Measurements from ENCODE around the gene HNRNPC. TPM values are rescaled to one million over a fixed set of nuclear protein-coding genes. Genes with fewer than 3 reads are reported as not detected.

HNRNPC gene
- total RNA-seq, 3 donors from 2014 or later: 386 to 760 (median 480) TPM

- H3K27me3 ChIP-seq: no peaks in the 10 kb centered on the region
- H3K4me3 ChIP-seq: no peak overlapping the region
- H3K4me1 ChIP-seq: peaks cover 0 to 4% of the 10 kb centered on the region in 2 donors
- DNase-seq (ENCODE audit: low spot score in 2 of 2): no peak
- H3K9me3 ChIP-seq: no peaks in the 10 kb centered on the region
- H3K36me3 ChIP-seq: no peaks in the 10 kb centered on the region
- intact Hi-C loops (cut with DNase I; ENCODE audit: low total_unique reads): no loop called here
- H3K27ac ChIP-seq: no peak overlapping the region
- TF ChIP-seq CTCF (IDR thresholded peaks at IDR 0.05): no peak
- no peak for TF ChIP-seq POLR2A (IDR thresholded peaks at IDR 0.05)
- no peak for TF ChIP-seq POLR2AphosphoS5 (IDR thresholded peaks at IDR 0.05)
Measured at GRCh38 chr14:21236948-21237797, 32.1 kb downstream of the HNRNPC start.

DNA sequence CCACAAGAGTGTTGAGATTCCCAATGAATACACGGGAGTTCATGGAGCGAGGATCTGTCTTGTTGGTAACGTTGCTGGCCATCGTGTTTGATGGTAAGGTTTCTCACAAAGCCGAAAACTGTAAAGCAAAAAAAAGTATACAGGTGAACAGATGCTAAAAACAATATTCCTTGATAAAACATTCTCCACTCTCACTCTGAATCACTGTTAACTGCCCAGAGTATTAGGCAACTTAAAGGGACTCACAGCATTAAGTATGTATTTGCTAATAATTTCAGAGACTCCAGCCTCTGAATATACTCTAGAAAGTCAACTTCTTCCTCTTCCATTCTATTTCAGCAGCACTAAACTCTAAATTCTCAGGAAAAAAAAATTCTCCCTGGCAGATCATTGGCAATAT is 35.1 kb downstream of the HNRNPC start:
- Histone ChIP-seq H3K27ac (no peak overlapping the region), H3K27me3 (no peaks in the 10 kb centered on the region), H3K4me3 (no peak overlapping the region), H3K36me3 (no peaks in the 10 kb centered on the region), H3K9me3 (no peaks in the 10 kb centered on the region), H3K4me1 (peaks cover 0 to 4% of the 10 kb centered on the region in 2 donors)
- intact Hi-C loops (cut with DNase I; ENCODE audit: low total_unique reads): no loop called here
- no peak for DNase-seq (ENCODE audit: low spot score in 2 of 2)
- TF ChIP-seq POLR2A (IDR thresholded peaks at IDR 0.05): no peak
- no peak for TF ChIP-seq POLR2AphosphoS5 (IDR thresholded peaks at IDR 0.05)
- no peak for TF ChIP-seq CTCF (IDR thresholded peaks at IDR 0.05)

DNA sequence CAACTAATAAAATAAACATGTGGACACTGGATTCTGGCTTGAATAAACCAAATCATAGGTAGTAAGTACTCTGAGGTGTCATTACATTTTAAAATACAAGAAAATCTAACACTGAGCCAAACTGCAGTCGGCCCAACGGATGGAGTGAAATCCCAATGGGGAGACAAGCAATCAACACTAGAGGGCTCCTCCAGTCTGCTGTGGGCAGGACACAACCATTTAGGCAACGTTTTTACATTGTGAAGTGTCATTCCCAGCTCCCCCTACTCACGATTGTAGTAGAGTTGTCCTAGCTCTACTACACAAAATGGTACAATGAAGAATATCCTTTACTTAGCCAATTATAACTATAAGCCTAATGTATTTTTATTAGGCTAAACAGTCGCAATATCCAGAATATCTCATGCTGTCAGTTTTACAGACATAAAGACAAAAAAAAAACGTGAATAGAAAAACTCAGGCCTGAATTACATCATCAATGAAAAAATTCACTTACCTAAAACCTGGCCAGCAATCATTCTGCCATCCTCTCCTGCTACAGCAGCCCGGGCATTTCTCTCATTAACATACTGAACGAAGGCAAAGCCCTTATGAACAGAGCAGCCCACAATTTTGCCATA is 35.7 kb downstream of the HNRNPC start:
- Histone ChIP-seq H3K9me3 (no peaks in the 10 kb centered on the region), H3K27ac (no peak overlapping the region), H3K36me3 (no peaks in the 10 kb centered on the region), H3K27me3 (no peaks in the 10 kb centered on the region), H3K4me3 (no peak overlapping the region), H3K4me1 (peaks cover 0 to 4% of the 10 kb centered on the region in 2 donors)
- TF ChIP-seq POLR2A (IDR thresholded peaks at IDR 0.05) (no peak), CTCF (IDR thresholded peaks at IDR 0.05) (no peak), POLR2AphosphoS5 (IDR thresholded peaks at IDR 0.05) (no peak)
- DNase-seq (ENCODE audit: low spot score in 2 of 2): no peak
- intact Hi-C loops (cut with DNase I; ENCODE audit: low total_unique reads): no loop called here

DNA sequence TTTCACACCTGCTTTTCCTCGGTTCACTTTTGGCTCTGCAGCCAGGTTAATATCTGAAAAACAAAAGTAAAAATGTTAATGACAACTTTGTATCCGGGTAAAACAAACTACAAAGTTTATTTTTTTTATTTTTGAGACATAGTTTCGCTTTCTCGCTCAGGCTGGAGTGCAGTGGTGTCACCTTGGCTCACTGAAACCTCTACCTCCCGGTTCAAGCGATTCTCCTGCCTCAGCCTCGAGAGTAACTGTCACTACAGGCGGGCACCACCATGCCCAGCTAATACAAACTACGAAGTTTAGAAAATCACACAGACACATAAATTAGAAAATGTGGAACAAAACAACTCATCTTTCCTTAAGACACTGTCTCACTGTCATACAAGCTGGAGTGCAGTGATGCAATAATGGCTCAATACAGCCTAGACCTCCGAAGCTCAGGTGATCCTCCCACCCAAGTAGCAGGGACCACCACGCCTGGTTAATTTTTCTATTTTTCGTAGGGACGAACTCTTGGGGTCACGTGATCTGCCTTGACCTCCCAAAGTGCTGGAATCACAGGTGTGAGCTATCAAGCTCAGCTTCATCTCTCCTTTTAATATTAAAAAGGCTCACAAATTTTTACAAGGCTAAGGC is 38.1 kb downstream of the HNRNPC start:
- H3K27ac ChIP-seq: no peak overlapping the region
- H3K4me1 ChIP-seq: no peaks in the 10 kb centered on the region
- no peak for DNase-seq (ENCODE audit: low spot score in 2 of 2)
- no peaks in the 10 kb centered on the region for H3K36me3 ChIP-seq
- H3K4me3 ChIP-seq: no peak overlapping the region
- H3K27me3 ChIP-seq: no peaks in the 10 kb centered on the region
- no peaks in the 10 kb centered on the region for H3K9me3 ChIP-seq
- intact Hi-C loops (cut with DNase I; ENCODE audit: low total_unique reads): no loop called here
- TF ChIP-seq POLR2AphosphoS5 (IDR thresholded peaks at IDR 0.05) (no peak), POLR2A (IDR thresholded peaks at IDR 0.05) (no peak), CTCF (IDR thresholded peaks at IDR 0.05) (no peak)

DNA sequence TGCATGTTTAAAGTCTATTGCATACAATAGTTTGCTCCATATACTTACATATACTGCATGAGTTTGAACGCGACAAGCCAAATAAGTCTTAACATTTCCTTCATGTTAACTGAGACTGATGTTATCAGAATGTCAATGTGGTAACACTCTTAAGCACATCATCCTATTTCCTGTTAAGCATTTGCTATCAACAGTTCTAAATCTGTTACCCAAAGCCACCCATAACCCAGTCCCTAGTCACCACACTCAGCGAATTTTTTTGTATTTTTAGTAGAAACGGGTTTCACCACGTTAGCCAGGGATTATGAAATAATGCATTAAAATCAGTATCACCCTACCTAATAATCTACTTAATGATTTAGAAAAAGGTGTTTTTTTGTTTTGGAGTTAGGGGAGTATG is 39.4 kb downstream of the HNRNPC start:
- intact Hi-C loops (cut with DNase I; ENCODE audit: low total_unique reads): no loop called here
- Histone ChIP-seq H3K27ac (no peak overlapping the region), H3K36me3 (no peaks in the 10 kb centered on the region), H3K4me1 (no peaks in the 10 kb centered on the region), H3K27me3 (no peaks in the 10 kb centered on the region), H3K9me3 (no peaks in the 10 kb centered on the region), H3K4me3 (no peak overlapping the region)
- DNase-seq (ENCODE audit: low spot score in 2 of 2): no peak
- no peak for TF ChIP-seq POLR2A (IDR thresholded peaks at IDR 0.05)

Data from breast epithelium (tissue), 4 donors.